Activated CD4-positive, alpha-beta T cell treated with anti-CD3 and anti-CD28 coated beads, Interleukin-2, Interleukin-6, amounts not matched to agents 100 ng/mL and 50 ng/mL, durations not matched to agents 16 hours and 8 hours (primary cell): ENCODE results near the gene NFIA.

ENCODE experiments used
- DNase-seq: peaks from one replicate; pipeline ENCODE4 v3.0.0-alpha.2; 2020

NFIA gene

DNA sequence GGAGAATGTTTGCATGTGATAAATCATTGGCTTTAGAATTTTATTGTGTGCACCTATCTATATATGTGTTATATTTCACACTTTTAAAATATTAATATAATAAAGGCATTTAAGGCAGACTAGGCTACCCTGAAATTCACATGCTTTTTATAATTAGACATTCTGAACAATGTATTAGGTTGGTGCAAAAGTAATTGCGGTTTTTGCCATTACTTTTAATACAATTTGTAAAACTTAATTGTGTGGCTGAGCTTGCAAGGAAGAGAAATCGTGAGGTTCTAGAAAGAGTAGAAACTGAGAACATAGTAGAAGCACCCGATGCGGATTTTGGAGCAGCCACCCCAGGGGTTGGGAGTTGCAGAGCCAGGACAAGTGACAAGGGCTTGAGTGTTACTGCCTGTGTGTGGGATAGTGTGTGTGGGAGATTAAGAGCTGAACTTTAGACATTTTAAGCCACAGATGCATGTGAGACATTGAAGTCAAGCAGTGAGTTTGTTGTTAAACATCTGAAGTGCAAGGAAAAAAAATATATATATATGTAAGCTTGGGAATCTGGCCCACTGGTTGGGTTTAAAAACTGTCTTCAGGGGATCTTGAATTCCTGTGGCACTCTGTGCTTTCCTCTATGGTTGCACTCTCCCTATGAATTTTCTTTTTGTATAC lies 398.0 kb downstream of the NFIA start:
- DNase-seq, result no peak

DNA sequence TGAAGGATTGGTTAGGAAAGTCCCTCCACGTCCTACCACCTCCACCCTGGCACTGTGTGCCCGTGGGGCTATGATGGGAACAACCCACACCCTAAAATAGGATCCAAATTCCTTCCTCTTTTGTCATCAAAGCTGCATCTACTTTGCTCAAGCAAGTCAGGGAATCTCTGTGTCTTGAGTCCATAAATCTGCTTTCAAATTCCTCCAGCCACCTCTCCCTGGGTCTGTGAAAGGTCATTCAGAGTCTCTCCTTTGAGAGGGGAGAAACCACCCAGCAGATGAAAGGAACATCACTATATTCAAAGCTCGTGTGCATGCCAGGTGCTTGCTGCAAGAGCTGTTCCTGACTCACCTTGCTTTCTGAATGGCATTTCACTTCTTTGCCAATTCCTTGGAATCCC lies 399.0 kb downstream of the NFIA start:
- DNase-seq, result no peak

DNA sequence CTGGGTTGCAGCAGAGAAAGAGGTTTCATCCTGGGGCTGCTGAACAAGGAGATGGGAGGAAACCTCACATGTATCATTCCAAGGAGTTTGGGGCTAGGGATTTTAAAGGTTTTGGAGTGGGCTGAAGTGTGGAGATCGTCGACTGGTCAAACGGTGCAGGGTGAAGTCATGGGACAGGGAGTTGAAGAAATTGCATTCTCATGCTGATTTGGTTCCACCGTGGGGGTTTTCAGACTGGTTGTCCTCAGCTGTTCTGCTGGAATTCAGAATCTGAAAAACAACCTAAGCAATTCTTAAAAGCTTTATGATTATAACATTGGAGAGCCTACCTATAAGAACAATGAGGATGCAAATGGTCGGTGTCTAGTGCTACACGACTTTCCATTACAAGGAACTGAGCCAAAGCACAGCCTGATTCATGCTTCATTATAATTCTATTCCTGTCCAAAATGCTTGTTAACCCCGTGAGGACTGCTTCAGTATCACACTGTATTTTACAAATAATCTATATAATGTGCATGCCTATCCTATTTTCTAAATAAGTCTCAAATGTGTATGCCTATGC lies 399.9 kb downstream of the NFIA start:
- DNase-seq, result no peak

GRCh38 chr1:61486783-61487536 lies 404.6 kb downstream of the NFIA start:
- DNase-seq, result no peak

DNA sequence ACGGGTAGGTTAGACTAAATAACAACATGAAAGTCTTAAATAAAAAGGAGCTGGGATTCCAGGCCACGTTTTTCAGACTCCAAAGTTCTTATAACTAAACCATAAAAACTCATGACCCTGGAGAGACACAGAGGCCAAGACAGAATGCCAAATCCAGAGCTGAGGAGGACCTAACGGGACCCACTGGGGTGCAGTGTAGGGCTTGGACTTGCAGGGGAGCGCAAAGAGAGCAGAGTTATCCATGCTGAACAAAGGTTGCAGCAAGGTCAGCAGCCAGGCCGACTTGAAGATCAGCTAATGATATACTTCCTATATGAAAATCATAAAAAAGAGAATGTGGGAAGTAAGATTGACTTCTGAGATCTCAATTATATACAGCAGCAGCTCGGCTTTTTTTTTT lies 405.4 kb downstream of the NFIA start:
- DNase-seq, result no peak

DNA sequence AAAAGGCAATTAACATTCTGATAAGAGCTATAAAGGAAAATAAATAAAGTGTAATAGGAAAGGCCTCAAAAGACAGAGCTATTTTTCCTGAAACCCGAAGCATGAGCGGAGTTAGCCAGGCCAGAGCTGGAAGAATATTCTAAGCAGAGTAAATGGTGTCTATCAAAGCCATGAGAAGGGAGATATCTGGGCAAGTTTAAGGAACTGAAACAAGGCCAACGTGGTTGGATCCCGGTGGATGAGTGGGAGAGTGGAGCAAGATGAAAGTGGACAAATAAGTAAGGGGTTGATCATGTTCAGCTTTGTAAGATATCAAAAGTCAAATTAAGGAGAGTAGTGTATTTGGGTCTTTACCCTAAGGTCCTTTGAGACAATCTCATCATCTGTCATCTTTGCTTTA lies 408.6 kb downstream of the NFIA start:
- DNase-seq, result no peak

DNA sequence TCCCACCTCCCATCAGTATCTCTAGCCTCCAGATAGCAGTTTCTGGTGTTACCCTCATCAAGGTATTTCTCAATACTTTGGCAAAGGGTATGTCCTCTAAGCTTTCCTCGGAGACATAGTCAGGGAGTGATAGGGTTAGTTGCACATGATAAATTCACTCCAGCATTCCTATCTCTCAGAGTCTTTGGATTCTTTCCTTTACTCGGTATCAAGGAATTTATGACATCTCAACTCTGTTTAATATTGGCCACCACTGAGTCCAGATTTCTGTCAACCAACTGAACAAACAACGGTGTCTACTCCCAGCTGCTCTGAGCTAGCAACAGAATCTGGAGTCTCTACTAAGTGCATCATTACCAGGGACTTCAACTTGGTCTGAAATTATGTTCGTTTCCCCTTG lies 409.1 kb downstream of the NFIA start:
- no peak for DNase-seq

DNA sequence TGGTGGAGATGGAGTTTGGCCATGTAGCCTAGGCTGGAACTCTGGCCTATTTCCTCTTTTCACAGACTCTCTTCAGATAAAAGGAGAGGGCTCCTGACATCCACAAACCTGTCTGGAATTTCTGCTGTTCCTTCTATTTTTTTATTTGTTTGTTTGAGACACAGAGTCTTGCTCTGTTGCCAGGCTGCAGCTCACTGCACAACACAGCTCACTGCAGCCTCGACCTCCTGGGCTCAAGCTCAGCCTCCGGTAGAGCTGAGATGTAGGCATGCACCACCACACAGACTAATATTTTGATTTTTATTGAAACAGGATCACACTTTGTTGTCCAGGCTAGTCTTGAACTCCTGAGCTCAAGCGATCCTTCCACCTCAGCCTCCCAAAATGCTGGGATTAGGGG lies 411.6 kb downstream of the NFIA start:
- no peak for DNase-seq

- DNase-seq, result no peak
Measured at GRCh38 chr1:61496501-61496900, 414.1 kb downstream of the NFIA start.

DNA sequence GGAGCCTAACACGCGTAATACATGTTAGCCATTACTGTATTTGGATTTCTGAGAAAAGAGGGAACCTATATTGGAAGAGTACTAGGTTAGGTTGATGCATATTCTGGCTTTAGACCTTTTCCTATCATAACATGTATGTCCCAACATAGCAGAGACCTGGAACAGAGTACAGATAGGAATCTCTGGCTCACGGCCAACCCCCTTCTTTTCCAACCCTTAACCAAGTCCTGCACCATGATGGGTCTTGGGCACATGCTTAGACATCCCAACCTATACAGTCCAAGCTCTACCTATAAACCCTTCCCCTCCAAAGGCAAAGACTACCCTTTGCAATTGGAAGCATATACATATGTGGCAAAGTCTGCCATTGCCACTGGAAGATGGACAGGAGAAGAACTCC lies 414.7 kb downstream of the NFIA start:
- DNase-seq, result no peak

DNA sequence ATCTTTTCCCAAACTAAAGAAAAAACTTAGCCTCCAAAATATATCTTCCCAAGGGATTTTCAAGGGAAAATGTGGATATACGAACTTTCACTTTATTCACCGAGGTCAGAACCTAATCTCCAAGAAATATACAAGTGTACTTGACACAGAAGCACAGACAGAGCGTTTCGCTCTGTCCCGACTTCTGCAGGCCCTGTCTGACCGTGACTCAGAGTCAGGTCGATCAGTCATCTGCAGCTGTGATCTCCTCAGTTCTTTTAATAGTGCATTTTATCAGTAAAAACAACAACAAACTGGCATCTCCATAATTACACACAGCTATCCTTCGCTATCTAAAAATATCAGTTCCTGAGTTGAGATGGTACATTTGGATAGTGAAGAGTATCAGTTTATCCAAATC lies 416.0 kb downstream of the NFIA start:
- DNase-seq, result no peak

GRCh38 chr1:61501971-61502916 lies 419.9 kb downstream of the NFIA start:
- DNase-seq, result no peak

DNA sequence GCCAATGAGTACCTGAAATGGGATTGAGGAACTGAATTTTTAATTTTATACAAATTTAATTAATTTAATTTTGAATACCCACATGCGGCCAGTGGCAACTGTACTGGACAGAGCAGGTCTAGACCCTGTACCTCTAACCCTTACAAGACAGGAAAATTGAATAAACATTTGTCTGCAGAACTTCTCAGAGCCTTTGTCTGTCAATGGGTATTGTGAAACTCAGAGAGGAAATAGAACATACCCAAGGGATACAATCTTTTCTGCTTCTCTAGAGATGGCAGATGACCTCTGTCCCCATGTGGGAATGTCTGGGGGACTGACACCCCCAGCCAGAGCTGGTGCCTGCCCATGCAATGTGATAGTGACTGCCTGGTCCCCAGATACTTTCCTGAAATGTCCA lies 421.9 kb downstream of the NFIA start:
- no peak for DNase-seq

- DNase-seq, result no peak
Measured at GRCh38 chr1:61504852-61505390, 422.6 kb downstream of the NFIA start.

- DNase-seq, result no peak
Measured at GRCh38 chr1:61506236-61506635, 423.9 kb downstream of the NFIA start.

DNA sequence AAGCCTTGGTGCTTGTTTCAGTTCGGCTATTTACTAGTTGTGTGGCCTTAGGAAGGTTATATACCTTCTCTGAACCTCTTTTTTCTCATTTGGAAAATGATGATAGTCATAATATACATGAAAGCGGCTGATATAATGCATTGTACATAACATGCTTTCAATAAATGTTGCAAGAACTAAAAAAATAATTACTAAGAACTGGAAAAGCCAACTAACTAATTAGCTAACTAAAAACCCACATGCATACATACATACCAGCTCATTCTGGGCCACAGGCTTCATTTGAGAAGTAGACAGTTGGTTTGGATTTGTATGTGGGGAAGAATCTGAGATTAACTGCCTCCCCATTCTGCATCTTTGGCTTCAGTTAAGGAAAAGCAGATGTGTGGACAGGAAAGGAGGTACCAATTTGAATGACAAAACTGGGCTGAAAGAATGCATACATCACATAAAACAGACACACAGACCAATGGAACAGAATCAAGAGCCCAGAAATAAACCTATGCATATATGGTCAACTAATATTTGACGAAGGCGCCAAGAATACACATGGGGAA lies 424.7 kb downstream of the NFIA start:
- DNase-seq, result no peak
